Stimulated activated CD8-positive, alpha-beta memory T cell treated with anti-CD3 and anti-CD28 coated beads, Interleukin-7, amount 100 ng/mL, for 48 hours (primary cell): ENCODE data around the gene RHOJ.
"Not testable (repeated sequence)": the region's sequence is repeated elsewhere in the genome, so short reads cannot be mapped to it uniquely, and the experiment has no call there.

Experiments
- DNase-seq, 2 donors: peaks; one replicate each; pipeline ENCODE4 v3.0.0-alpha.2; 2020; ENCODE audit warnings: low read depth in 1 of 2; ENCODE audit errors: extremely low read depth in 1 of 2

RHOJ gene

GRCh38 chr14:63204407-63205043 lies at the start of gene RHOJ:
RHOJ (plus strand) TSS chr14:63204443; CDS start chr14:63204870, 427 bp downstream.
- no peak for DNase-seq

- no peak for DNase-seq
These were observed 48.6 kb upstream of the RHOJ start for GRCh38 chr14:63155511-63156185.

DNA sequence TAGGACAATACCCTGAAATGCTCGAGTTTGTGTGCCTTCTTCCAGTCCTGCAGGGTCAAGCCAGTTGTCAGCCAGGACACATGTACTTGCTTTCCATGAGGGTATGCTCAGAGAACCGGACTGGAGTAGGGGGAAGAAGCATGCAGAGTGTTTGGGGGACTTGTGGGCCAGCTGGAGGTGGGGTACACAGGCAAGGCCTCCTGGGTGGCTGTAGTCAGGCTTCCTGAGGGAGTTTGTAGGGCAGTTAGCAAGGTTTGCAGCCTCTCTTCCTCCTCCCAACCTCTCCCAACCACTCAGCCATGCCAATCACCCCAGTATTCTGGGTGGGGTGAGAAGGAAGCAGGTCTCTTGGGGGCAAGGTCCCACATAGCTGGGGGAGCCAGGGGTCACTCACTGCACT lies 47.0 kb upstream of the RHOJ start:
- no peak for DNase-seq

DNA sequence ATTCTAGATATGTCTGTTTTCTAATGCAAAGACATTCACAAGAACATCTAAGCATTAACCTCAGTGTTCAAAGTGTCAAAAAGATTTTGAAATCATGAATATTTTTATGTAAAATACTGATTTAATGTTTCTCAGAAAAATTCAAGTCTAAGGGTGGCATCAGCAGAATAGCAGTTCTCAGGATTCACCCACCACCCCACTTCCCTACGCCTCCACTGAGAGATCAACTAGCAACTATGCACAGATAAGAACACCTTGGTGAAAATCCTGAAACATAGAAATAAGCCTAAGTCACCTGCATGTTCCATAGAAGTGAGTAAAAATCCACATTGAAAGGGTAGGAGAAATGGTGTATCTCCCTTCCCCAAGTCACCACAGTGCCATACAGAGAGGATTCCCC lies 40.9 kb upstream of the RHOJ start:
- no peak for DNase-seq

DNA sequence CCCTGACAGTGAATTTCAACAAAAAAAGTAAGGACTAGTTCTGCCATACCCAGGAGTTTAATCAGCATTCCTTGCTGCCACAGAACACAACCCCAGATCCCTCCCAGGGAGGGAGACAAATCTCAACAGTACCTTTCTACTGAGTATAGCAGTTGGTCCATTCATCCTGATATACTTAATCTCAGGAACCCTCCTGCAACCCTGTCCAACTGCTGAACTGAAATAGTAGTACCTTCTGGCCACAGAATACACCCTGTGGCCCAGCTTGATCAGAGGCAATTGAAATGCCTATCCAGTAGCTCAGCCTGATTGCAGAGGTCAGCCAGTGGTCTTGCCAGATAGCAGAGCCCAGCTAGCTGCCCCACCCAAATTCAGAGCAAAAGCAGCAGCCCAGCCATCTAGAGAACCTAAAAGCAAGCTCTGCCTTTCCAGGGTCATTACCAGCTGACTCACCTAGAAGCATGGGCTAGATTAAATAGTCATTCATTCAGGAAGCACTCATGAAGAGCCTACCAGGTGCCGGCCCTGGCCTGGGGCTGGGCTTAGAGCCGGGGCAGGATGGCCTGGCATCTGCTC lies 40.0 kb upstream of the RHOJ start:
- no peak for DNase-seq

DNA sequence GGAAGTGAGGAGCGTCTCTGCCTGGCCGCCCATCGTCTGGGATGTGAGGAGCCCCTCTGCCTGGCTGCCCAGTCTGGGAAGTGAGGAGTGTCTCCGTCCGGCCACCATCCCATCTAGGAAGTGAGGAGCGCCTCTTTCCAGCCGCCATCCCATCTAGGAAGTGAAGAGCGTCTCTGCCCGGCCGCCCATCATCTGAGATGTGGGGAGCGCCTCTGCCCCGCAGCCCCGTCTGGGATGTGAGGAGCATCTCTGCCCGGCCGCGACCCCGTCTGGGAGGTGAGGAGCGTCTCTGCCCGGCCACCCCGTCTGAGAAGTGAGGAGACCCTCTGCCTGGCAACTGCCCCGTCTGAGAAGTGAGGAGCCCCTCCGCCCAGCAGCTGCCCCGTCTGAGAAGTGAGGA lies 39.0 kb upstream of the RHOJ start:
- not testable (repeated sequence) for DNase-seq

DNA sequence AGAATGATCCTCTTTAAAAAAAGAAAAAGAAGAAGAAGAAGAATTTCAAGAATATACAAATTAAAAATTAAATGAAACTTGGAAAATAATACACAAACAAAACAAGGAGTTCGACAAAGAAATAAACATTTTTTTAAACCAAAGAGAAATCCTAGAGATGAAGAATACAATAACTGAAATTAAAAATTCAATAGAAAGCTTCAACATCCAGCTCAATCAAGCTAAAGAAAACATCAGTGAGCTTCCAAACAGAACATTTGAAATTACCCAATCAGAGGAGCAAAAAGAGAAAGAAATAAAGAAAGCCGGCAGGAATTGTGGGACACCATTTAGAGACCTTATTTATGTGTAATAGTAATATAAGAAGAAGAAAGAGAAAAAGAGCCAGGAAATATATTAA lies 37.2 kb upstream of the RHOJ start:
- no peak for DNase-seq

GRCh38 chr14:63174760-63175191 lies 29.5 kb upstream of the RHOJ start:
- DNase-seq: no peak

DNA sequence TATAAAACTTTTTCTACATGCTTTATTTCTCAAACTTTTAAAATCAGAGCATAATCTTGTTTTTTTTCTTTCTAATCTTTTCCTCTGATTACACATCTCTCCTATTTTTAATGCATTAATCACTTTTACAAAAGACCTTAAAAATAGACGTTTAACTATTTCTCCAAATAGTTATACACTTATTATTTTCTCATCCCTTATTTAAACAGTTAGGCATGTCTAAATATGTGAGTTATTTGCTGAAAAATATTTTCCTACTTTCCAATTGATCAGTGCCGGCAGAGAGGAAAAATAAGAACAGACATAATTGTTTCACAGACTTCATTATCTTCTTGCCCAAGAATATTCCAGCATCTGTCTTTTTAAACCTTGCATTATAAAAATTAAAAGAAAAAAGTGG lies 28.7 kb upstream of the RHOJ start:
- no peak for DNase-seq

- no peak for DNase-seq
These were observed 25.3 kb upstream of the RHOJ start for GRCh38 chr14:63178912-63179311.

DNA sequence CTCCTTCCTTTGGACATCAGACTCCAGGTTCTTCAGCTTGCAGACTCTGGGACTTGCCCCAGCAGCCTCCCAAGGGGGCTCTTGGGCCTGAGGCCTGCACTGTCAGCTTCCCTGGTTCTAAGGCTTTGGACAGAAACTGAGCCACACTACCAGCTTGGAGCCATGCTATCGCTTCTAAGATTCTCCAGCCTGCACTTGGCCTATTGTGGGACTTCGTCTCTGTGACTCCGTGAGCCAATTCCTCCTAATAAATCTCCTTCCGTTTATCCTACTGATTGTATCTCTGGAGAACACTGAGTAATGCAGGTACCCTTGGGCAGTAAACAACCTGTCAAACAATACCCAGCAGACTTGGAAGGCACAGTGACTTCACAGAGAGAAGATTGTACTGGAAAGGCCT lies 24.9 kb upstream of the RHOJ start:
- no peak for DNase-seq

GRCh38 chr14:63180011-63180410 lies 24.2 kb upstream of the RHOJ start:
- no peak for DNase-seq

GRCh38 chr14:63182968-63183367 lies 21.3 kb upstream of the RHOJ start:
- no peak for DNase-seq

DNA sequence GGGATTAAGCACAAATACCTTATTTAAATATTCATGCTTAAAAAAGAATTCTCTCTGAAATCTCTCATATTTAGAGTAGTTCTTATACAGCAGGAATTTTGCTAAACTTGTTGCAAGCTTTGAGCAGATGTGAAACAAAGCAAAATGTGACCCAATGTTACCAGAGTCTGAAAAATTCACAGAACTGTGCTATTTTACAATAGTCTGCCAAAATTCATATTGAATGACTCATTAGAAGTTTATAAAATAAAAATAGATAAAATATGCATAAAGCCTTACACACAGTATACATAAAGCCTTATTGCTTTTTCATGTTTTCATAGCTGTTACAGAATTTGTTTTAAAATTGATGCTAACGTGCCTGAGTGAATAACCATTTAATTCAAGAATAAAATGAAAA lies 17.8 kb upstream of the RHOJ start:
- DNase-seq: no peak

- DNase-seq: no peak
These were observed 13.0 kb upstream of the RHOJ start for GRCh38 chr14:63191211-63191610.

GRCh38 chr14:63192085-63192484 lies 12.2 kb upstream of the RHOJ start:
- DNase-seq: no peak

- DNase-seq: no peak
These were observed 11.0 kb upstream of the RHOJ start for GRCh38 chr14:63193236-63193635.

GRCh38 chr14:63200035-63200740 lies 4.1 kb upstream of the RHOJ start:
- DNase-seq: no peak

DNA sequence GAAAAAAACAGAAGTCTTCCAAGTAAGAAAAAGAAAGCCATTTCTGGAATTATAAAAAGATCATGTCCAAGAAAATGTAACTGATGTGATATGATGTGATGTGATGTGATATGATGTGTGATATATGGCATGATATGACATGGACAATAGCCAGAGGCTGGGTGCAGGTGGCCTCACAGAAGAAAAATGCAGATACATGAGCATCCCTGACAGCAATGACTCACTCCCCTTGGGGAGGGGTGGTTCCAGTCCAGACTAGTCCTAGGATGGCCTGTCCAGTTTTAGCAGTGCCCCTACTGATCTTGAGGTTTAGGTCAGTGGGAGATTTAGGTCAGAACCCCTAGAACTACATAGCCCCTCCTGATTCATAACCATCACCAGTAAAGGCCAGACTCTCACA lies 3.5 kb upstream of the RHOJ start:
- no peak for DNase-seq

- DNase-seq: no peak
These were observed 1.2 kb upstream of the RHOJ start for GRCh38 chr14:63203015-63203414.

- no peak for DNase-seq
These were observed 431 bp upstream of the RHOJ start for GRCh38 chr14:63203618-63204406.
